Activated naive CD4-positive, alpha-beta T cell treated with anti-CD3 and anti-CD28 coated beads, Interleukin-2, amount 10 ng/mL, durations not matched to agents 7 days and 5 days (primary cell): Measurements from ENCODE around the gene HSPB7.
"Not testable (repeated sequence)": the region's sequence is repeated elsewhere in the genome, so short reads cannot be mapped to it uniquely, and the experiment has no call there.

Experiments
- CTCF ChIA-PET: fragments of 350-600 bp; sonication (Branson Sonifier 250); formaldehyde crosslinking; loops from one replicate; lab custom pipeline; 2021; ENCODE audit warnings: antibody characterized with exemption; lab: Charles Lee
- DNase-seq: peaks from one replicate; pipeline ENCODE4 v3.0.0-alpha.2; 2020
- H3K27ac Mint-ChIP-seq: one replicate; pipeline ENCODE4 v1.8.0; 2021; ENCODE audit warnings: mild to moderate bottlenecking, moderate library complexity, mixed read lengths
- H3K27me3 Mint-ChIP-seq: one replicate; pipeline ENCODE4 v1.8.0; 2021; ENCODE audit warnings: mild to moderate bottlenecking, mixed read lengths
- H3K36me3 Mint-ChIP-seq: one replicate; pipeline ENCODE4 v1.8.0; 2021; ENCODE audit warnings: mixed read lengths
- H3K4me1 Mint-ChIP-seq: one replicate; pipeline ENCODE4 v1.8.0; 2021; ENCODE audit warnings: mixed read lengths
- H3K4me3 Mint-ChIP-seq: one replicate; pipeline ENCODE4 v1.8.0; 2021; ENCODE audit warnings: mild to moderate bottlenecking, moderate library complexity, mixed read lengths
- H3K9me3 Mint-ChIP-seq: one replicate; pipeline ENCODE4 v1.8.0; 2021; ENCODE audit warnings: mixed read lengths

The HSPB7 gene

GRCh38 chr1:16017461-16018303 lies at the start of gene HSPB7:
Gene HSPB7, minus strand, starts transcription at chr1:16018043. Its CDS starts 80 bp downstream, at chr1:16017963.
- no peak for DNase-seq
- CTCF ChIA-PET, result no interaction called here
- Mint-ChIP-seq H3K36me3 (no peaks in the 10 kb centered on the region), H3K27me3 (peaks cover 48% of the 10 kb centered on the region), H3K4me3 (no peak within 1 kb of the TSS), H3K27ac (no peak within 1 kb of the TSS), H3K4me1 (peaks cover under 1% of the 10 kb centered on the region), H3K9me3 (no peaks in the 10 kb centered on the region)

- Mint-ChIP-seq H3K9me3 (no peaks in the 10 kb centered on the region), H3K36me3 (no peaks in the 10 kb centered on the region), H3K27me3 (peaks cover 74% of the 10 kb centered on the region), H3K4me1 (peaks cover 63% of the 10 kb centered on the region), H3K27ac (no peak overlapping the region), H3K4me3 (no peak overlapping the region)
- CTCF ChIA-PET, result interaction anchor here (1.3 to 5.3 kb wide), 2 partner anchors 8 to 11 kb away, joined by 3 to 42 read pairs; no protein-coding TSS in a partner anchor
- DNase-seq, result peak; percentile 36
Measured at GRCh38 chr1:16067127-16067768, 49.4 kb upstream of the HSPB7 start.

GRCh38 chr1:16066245-16066644 lies 48.4 kb upstream of the HSPB7 start:
- Mint-ChIP-seq H3K27me3 (peaks cover 64% of the 10 kb centered on the region), H3K36me3 (no peaks in the 10 kb centered on the region), H3K4me3 (no peak overlapping the region), H3K9me3 (no peaks in the 10 kb centered on the region), H3K27ac (no peak overlapping the region), H3K4me1 (peaks cover 57% of the 10 kb centered on the region)
- CTCF ChIA-PET, result interaction anchor here (1.3 to 5.3 kb wide), 2 partner anchors 9 to 12 kb away, joined by 3 to 42 read pairs; no protein-coding TSS in a partner anchor
- DNase-seq, result no peak

GRCh38 chr1:16065269-16065576 lies 47.4 kb upstream of the HSPB7 start:
- peaks cover 49% of the 10 kb centered on the region for H3K4me1 Mint-ChIP-seq
- no peak for DNase-seq
- CTCF ChIA-PET, result interaction anchor here (1.1 to 1.5 kb wide), 3 partner anchors 29 to 298 kb away, joined by 3 read pairs; no protein-coding TSS in a partner anchor
- peaks cover 63% of the 10 kb centered on the region for H3K27me3 Mint-ChIP-seq
- no peak overlapping the region for H3K4me3 Mint-ChIP-seq
- H3K36me3 Mint-ChIP-seq, result no peaks in the 10 kb centered on the region
- peak overlapping the region; percentile 58 for H3K27ac Mint-ChIP-seq
- no peaks in the 10 kb centered on the region for H3K9me3 Mint-ChIP-seq

- peaks cover 59% of the 10 kb centered on the region for H3K27me3 Mint-ChIP-seq
- peaks cover 44% of the 10 kb centered on the region for H3K4me1 Mint-ChIP-seq
- CTCF ChIA-PET, result interaction anchor here (0.9 to 1.5 kb wide), 5 partner anchors 11 to 299 kb away, joined by 3 read pairs; no protein-coding TSS in a partner anchor
- no peaks in the 10 kb centered on the region for H3K36me3 Mint-ChIP-seq
- DNase-seq, result no peak
- H3K4me3 Mint-ChIP-seq, result peak overlapping the region; percentile 48
- peak overlapping the region; percentile 58 for H3K27ac Mint-ChIP-seq
- no peaks in the 10 kb centered on the region for H3K9me3 Mint-ChIP-seq
Measured at GRCh38 chr1:16064536-16065268, 46.9 kb upstream of the HSPB7 start.

- CTCF ChIA-PET, result interaction anchor here (0.9 to 1.1 kb wide), 3 partner anchors 12 to 27 kb away, joined by 3 read pairs; no protein-coding TSS in a partner anchor
- Mint-ChIP-seq H3K27me3 (peaks cover 54% of the 10 kb centered on the region), H3K27ac (peak overlapping the region; percentile 50), H3K4me1 (peaks cover 41% of the 10 kb centered on the region), H3K36me3 (no peaks in the 10 kb centered on the region), H3K4me3 (peak overlapping the region; percentile 48), H3K9me3 (no peaks in the 10 kb centered on the region)
- DNase-seq, result no peak
Measured at GRCh38 chr1:16063921-16064320, 46.1 kb upstream of the HSPB7 start.

GRCh38 chr1:16063226-16063829 lies 45.5 kb upstream of the HSPB7 start:
- H3K27ac Mint-ChIP-seq, result no peak overlapping the region
- H3K36me3 Mint-ChIP-seq, result no peaks in the 10 kb centered on the region
- DNase-seq, result no peak
- H3K27me3 Mint-ChIP-seq, result peaks cover 49% of the 10 kb centered on the region
- no peak overlapping the region for H3K4me3 Mint-ChIP-seq
- CTCF ChIA-PET, result no interaction called here
- H3K4me1 Mint-ChIP-seq, result peaks cover 36% of the 10 kb centered on the region
- H3K9me3 Mint-ChIP-seq, result no peaks in the 10 kb centered on the region

GRCh38 chr1:16062687-16063075 lies 44.8 kb upstream of the HSPB7 start:
- DNase-seq, H3K4me3 Mint-ChIP-seq, H3K9me3 Mint-ChIP-seq, CTCF ChIA-PET, H3K36me3 Mint-ChIP-seq, H3K27ac Mint-ChIP-seq: not testable (repeated sequence)
- peaks cover 47% of the 10 kb centered on the region for H3K27me3 Mint-ChIP-seq
- peaks cover 31% of the 10 kb centered on the region for H3K4me1 Mint-ChIP-seq

GRCh38 chr1:16061989-16062686 lies 44.3 kb upstream of the HSPB7 start:
- H3K27ac Mint-ChIP-seq, H3K9me3 Mint-ChIP-seq, DNase-seq, H3K36me3 Mint-ChIP-seq, H3K4me3 Mint-ChIP-seq, CTCF ChIA-PET: not testable (repeated sequence)
- H3K27me3 Mint-ChIP-seq, result peaks cover 47% of the 10 kb centered on the region
- peaks cover 27% of the 10 kb centered on the region for H3K4me1 Mint-ChIP-seq

- H3K9me3 Mint-ChIP-seq, result no peaks in the 10 kb centered on the region
- no peak overlapping the region for H3K4me3 Mint-ChIP-seq
- no peak for DNase-seq
- H3K27me3 Mint-ChIP-seq, result peaks cover 44% of the 10 kb centered on the region
- CTCF ChIA-PET, result no interaction called here
- no peak overlapping the region for H3K27ac Mint-ChIP-seq
- peaks cover 26% of the 10 kb centered on the region for H3K4me1 Mint-ChIP-seq
- H3K36me3 Mint-ChIP-seq, result no peaks in the 10 kb centered on the region
Measured at GRCh38 chr1:16061266-16061665, 43.4 kb upstream of the HSPB7 start.

GRCh38 chr1:16058394-16059120 lies 40.7 kb upstream of the HSPB7 start:
- H3K4me1 Mint-ChIP-seq, H3K27ac Mint-ChIP-seq, H3K9me3 Mint-ChIP-seq, H3K4me3 Mint-ChIP-seq, H3K36me3 Mint-ChIP-seq, DNase-seq: not testable (repeated sequence)
- CTCF ChIA-PET, result interaction anchor here (1.7 kb wide), 1 partner anchor 11 kb away, joined by 3 read pairs; no protein-coding TSS in a partner anchor
- H3K27me3 Mint-ChIP-seq, result peaks cover 26% of the 10 kb centered on the region

GRCh38 chr1:16057314-16057915 lies 39.6 kb upstream of the HSPB7 start:
- not testable (repeated sequence) for H3K4me3 Mint-ChIP-seq, H3K36me3 Mint-ChIP-seq, H3K9me3 Mint-ChIP-seq, DNase-seq, H3K4me1 Mint-ChIP-seq, H3K27ac Mint-ChIP-seq
- peaks cover 22% of the 10 kb centered on the region for H3K27me3 Mint-ChIP-seq
- CTCF ChIA-PET, result interaction anchor here (1.7 to 4.9 kb wide), 3 partner anchors 10 to 242 kb away, joined by 3 to 47 read pairs (median 8); no protein-coding TSS in a partner anchor
